HepG2 (cell line): ENCODE measurements around the gene PMIS2. TPM values are rescaled to one million over a fixed set of nuclear protein-coding genes. Genes with fewer than 3 reads are reported as not detected.

ENCODE experiments used
- ATAC-seq: fragments of 200-7000 bp; cut with Tn5 transposase; 3 replicates; pipeline ENCODE4 v1.9.1; 2020; ENCODE audit warnings: mild to moderate bottlenecking, moderate library complexity
- BruUV-seq: library from RNA; stranded (reverse); fragments of 400-500 nt; replicated peaks from 2 replicates; lab custom pipeline; 2021; lab: Mats Ljungman, UMichigan
- CTCF ChIA-PET: fragments of 300-600 bp; formaldehyde crosslinking; extraction: SDS; loops from one replicate; lab custom pipeline; 2021; ENCODE audit warnings: low total read pairs, inconsistent platforms, low intra/inter-chr PET ratio; lab: Yijun Ruan, JAX
- POLR2A ChIA-PET: fragments of 350-600 bp; sonication (Branson Sonifier 250); formaldehyde crosslinking; loops from one replicate; lab custom pipeline; 2020; ENCODE audit warnings: antibody characterized with exemption, inconsistent platforms; lab: Yijun Ruan, JAX
- DNase-seq: peaks from one replicate; pipeline ENCODE4 v3.0.0-alpha.2; 2015; ENCODE audit warnings: low spot score
- FAIRE-seq: peaks from 3 replicates; lab custom pipeline; 2011; peaks lifted over from hg19 to GRCh38; lab: Jason Lieb, UNC
- H2AFZ ChIP-seq: one replicate; pipeline ENCODE4 v1.6.1; 2011; ENCODE audit warnings: low read length, inconsistent platforms
- H3K27ac ChIP-seq: fragments of 300-600 bp; 3 replicates; pipeline ENCODE4 v1.8.0; 2011; ENCODE audit warnings: mixed run types, mild to moderate bottlenecking, mixed read lengths, low read length, inconsistent platforms; ENCODE audit not compliant: insufficient read depth; ENCODE audit errors: extremely low read length
- H3K27me3 ChIP-seq, 2 experiments: fragments of 200-600 bp in 1 of 2; 2 replicates in 1 of 2; 3 replicates in 1 of 2; pipeline versions ENCODE4 v1.6.0 to v1.8.0; 2011; ENCODE audit warnings: low read length in 2 of 2, mild to moderate bottlenecking in 2 of 2, moderate library complexity in 2 of 2, inconsistent platforms in 1 of 2; ENCODE audit not compliant: insufficient read depth in 2 of 2, control insufficient read depth in 1 of 2
- H3K36me3 ChIP-seq, 2 experiments: fragments of 200-600 bp in 1 of 2; replicated peaks in 1 of 2; 2 replicates in 1 of 2; 3 replicates in 1 of 2; pipeline versions ENCODE4 v1.5.1 to v1.8.0; 2011; ENCODE audit warnings: low read length in 2 of 2, inconsistent platforms in 1 of 2; ENCODE audit not compliant: insufficient read depth in 2 of 2, control insufficient read depth in 1 of 2
- H3K4me1 ChIP-seq: 2 replicates; pipeline ENCODE4 v1.5.1; 2012; ENCODE audit warnings: low read length, inconsistent platforms; ENCODE audit not compliant: insufficient read depth
- H3K4me2 ChIP-seq: 2 replicates; pipeline ENCODE4 v1.6.0; 2011; ENCODE audit warnings: low read depth, low read length, inconsistent platforms
- H3K4me3 ChIP-seq, 3 experiments: fragments of 200-600 bp in 1 of 3; sonication (generic), shearing (Covaris generic) in 1 of 3; replicated peaks in 1 of 3; 2 replicates each; pipeline ENCODE4 v1.5.1; 2011 to 2016; ENCODE audit warnings: low read length in 3 of 3, inconsistent platforms in 2 of 3, low read depth in 2 of 3, mild to moderate bottlenecking in 2 of 3, control low read depth in 1 of 3, mixed read lengths in 1 of 3; ENCODE audit not compliant: insufficient read depth in 1 of 3
- H3K79me2 ChIP-seq: one replicate; pipeline ENCODE4 v1.6.1; 2011; ENCODE audit warnings: low read length, inconsistent platforms; ENCODE audit not compliant: insufficient read depth
- H3K9ac ChIP-seq: 2 replicates; pipeline ENCODE4 v1.6.0; 2011; ENCODE audit warnings: mild to moderate bottlenecking, low read depth, low read length, inconsistent platforms; ENCODE audit not compliant: insufficient read depth
- H3K9me3 ChIP-seq: 2 replicates; pipeline ENCODE4 v1.5.1; 2012; ENCODE audit warnings: mild to moderate bottlenecking, low read length
- H4K20me1 ChIP-seq: 2 replicates; pipeline ENCODE4 v1.6.0; 2011; ENCODE audit warnings: inconsistent platforms, mild to moderate bottlenecking, low read length, moderate library complexity; ENCODE audit not compliant: insufficient read depth
- CEBPB ChIP-seq: IDR thresholded peaks from 2 replicates; pipeline ENCODE4 v1.6.1; 2011; ENCODE audit warnings: low read depth, low read length, improper control_type of control experiment, borderline replicate concordance
- MLXIP ChIP-seq: sonication (generic); formaldehyde crosslinking; IDR thresholded peaks from 2 replicates; pipeline ENCODE4 v1.9.0; 2021; ENCODE audit warnings: missing genetic modification reagents, borderline replicate concordance
- YY1 ChIP-seq: IDR thresholded peaks from 2 replicates; pipeline ENCODE4 v1.6.1; 2011; ENCODE audit warnings: low read length, low read depth, moderate library complexity, mild to moderate bottlenecking; ENCODE audit not compliant: insufficient read depth, insufficient replicate concordance
- WGBS: methylation state at CpG from one replicate; pipeline ENCODE4 v1.1.6; 2017; ENCODE audit warnings: low lambda C conversion rate; 5-methylcytosine and 5-hydroxymethylcytosine counted together
- in situ Hi-C: cut with HindIII; loops from 2 replicates; pipeline ENCODE4 v1.10.0; 2017; ENCODE audit warnings: low pct_unique_long_range_greater_than_20kb; ENCODE audit not compliant: extremely low pct_ligation_motif_present
- intact Hi-C: fragments of 100-400 bp; cut with micrococcal nuclease; formaldehyde crosslinking; loops from one replicate; pipeline ENCODE4 v1.10.0; 2022; ENCODE audit not compliant: unreplicated experiment
- polyA plus RNA-seq, 8 experiments: library from polyadenylated mRNA; depleted of rRNA in 3 of 8; stranded (reverse) in 7 of 8; unstranded in 1 of 8; fragments of >200 nt; fragmentation: Illumina TruSeq in 4 of 8; extraction: Trizol in 4 of 8; gene quantifications; 2 replicates each; pipeline versions ENCODE4 v1.2.1 to v1.2.3, GENCODE V29; 2011 to 2016; ENCODE audit warnings: low read depth in 4 of 8, missing spikeins in 1 of 8, mixed read lengths in 1 of 8; ENCODE audit not compliant: insufficient read depth in 1 of 8
- total RNA-seq, 5 experiments: library from RNA; depleted of rRNA; stranded (reverse); fragments of >200 nt; fragmentation: Illumina TruSeq; extraction: Trizol; gene quantifications; 2 replicates each; pipeline ENCODE4 v1.2.3, GENCODE V29; 2016; ENCODE audit warnings: low read depth in 1 of 5

The PMIS2 gene
- total and polyA plus RNA-seq, 2 of the 13 experiments (the other 11 are each of a cell fraction or from before 2014, with no cell fraction given), result not detected

GRCh38 chr19:35566738-35567137, 19.2 kb upstream of the PMIS2 start:
- POLR2A ChIA-PET, result no interaction called here

More at GRCh38 chr19:35566738-35567137, 19.2 kb upstream of the PMIS2 start:
- no peaks in the 10 kb centered on the region for H3K36me3 ChIP-seq
- no peaks in the 10 kb centered on the region for H3K79me2 ChIP-seq
- 66% methylated on average over 7 of the region's 7 CpGs for WGBS
- CTCF ChIA-PET, result no interaction called here
- ATAC-seq (no peak), DNase-seq (no peak), FAIRE-seq (no peak)
- H3K9me3 ChIP-seq, result no peaks in the 10 kb centered on the region
- no TSS peak for BruUV-seq
- H3K27me3 ChIP-seq, result 0 out of 5 replicates have a peak, but pooled peaks cover 0 to 6% of the 10 kb centered on the region in 2 experiments
- in situ Hi-C loops, result no loop called here
- no peak overlapping the region for H2AFZ ChIP-seq
- peaks cover 56% of the 10 kb centered on the region for H3K4me1 ChIP-seq
- no peak overlapping the region for H3K4me3 ChIP-seq
- TF ChIP-seq CEBPB, result peak; percentile 81
- no peak for TF ChIP-seq MLXIP (CRISPR knock-in tag)
- TF ChIP-seq YY1, result no peak
- TF ChIP-seq, all 625 proteins: peak for 1
- H3K9ac ChIP-seq, result no peak overlapping the region
- intact Hi-C loops, result no loop called here
- H3K4me2 ChIP-seq, result no peak overlapping the region
- no peaks in the 10 kb centered on the region for H4K20me1 ChIP-seq
- H3K27ac ChIP-seq, result no peak overlapping the region
